ENCODE measurements around the gene TMEM38B.

TMEM38B gene

DNA sequence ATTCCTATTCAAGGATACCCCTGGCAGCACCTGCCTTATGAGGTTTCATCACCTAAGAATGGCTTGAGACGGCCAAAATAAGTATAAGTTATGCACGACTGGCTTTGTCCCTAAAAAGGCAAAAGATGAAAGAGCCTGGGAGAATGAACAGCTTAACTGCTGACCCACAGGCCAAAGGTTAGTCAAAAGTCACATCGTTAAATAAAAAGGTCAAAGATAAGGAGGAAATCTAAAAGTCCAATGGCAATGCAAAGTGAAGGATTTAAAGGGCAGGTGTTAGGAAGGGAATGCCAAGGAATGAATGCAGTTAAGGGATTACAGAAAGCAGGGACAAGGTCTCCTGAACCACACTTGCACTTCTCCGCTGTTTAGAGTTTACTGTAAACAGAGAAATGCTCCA lies 26.5 kb upstream of the TMEM38B start:
- TF ChIP-seq TOX (CRISPR knock-in tag; IDR thresholded peaks at IDR 0.05; ENCODE audit: borderline replicate concordance) = no peak
- no peak for ATAC-seq

- TF ChIP-seq POU6F1 (CRISPR knock-in tag; IDR thresholded peaks at IDR 0.05; ENCODE audit: borderline replicate concordance, low read depth) = no peak
- no peak for TF ChIP-seq ZFP3 (CRISPR knock-in tag; IDR thresholded peaks at IDR 0.05)
- TF ChIP-seq ESRRG (CRISPR knock-in tag; IDR thresholded peaks at IDR 0.05) = no peak
- TF ChIP-seq OSR1 (CRISPR knock-in tag; IDR thresholded peaks at IDR 0.05) = no peak
- TF ChIP-seq TSHZ2 (CRISPR knock-in tag; IDR thresholded peaks at IDR 0.05) = no peak
- no peak for TF ChIP-seq PPARA (CRISPR knock-in tag; IDR thresholded peaks at IDR 0.05; ENCODE audit: borderline replicate concordance)
- no peak for TF ChIP-seq RARB (CRISPR knock-in tag; IDR thresholded peaks at IDR 0.05)
- no peak for TF ChIP-seq ZNF70 (CRISPR knock-in tag; IDR thresholded peaks at IDR 0.05)
- no peak for TF ChIP-seq ISL1 (CRISPR knock-in tag; IDR thresholded peaks at IDR 0.05)
- TF ChIP-seq ZNF565 (CRISPR knock-in tag; conservative IDR thresholded peaks at IDR 0.05; ENCODE audit: low read depth) = no peak
- TF ChIP-seq SNAI2 (CRISPR knock-in tag; IDR thresholded peaks at IDR 0.05) = no peak
- no peak for TF ChIP-seq BACH2 (CRISPR knock-in tag; IDR thresholded peaks at IDR 0.05; ENCODE audit: borderline replicate concordance)
- TF ChIP-seq GLIS3 (CRISPR knock-in tag; IDR thresholded peaks at IDR 0.05) = no peak
- no peak for TF ChIP-seq ARNTL (CRISPR knock-in tag; IDR thresholded peaks at IDR 0.05; ENCODE audit: borderline replicate concordance, low read depth)
- no peak for TF ChIP-seq ZC3H10 (CRISPR knock-in tag; IDR thresholded peaks at IDR 0.05)
- no peak for TF ChIP-seq CSDC2 (CRISPR knock-in tag; IDR thresholded peaks at IDR 0.05)
- TF ChIP-seq ZFP30 (CRISPR knock-in tag; IDR thresholded peaks at IDR 0.05) = no peak
- ATAC-seq = no peak
Observed at GRCh38 chr9:105670315-105670714, 24.0 kb upstream of the TMEM38B start.

DNA sequence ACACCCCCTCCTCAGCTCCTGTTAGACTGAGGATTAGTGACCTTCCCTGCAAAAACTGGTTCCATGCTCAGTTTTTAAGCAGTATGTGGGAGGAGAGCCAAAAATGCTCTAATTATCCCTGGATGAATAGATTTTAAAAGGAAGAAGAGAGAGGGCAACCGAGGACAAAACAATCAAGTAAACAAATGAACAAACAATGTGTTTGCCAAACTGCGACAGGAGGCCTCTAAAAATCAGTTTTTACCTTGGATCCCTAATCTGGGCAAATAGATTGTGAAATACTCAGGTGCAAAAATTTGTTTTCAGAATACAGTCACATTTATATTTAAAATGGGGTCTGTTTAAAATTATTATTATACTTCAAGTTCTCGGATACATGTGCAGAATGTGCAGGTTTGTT lies 23.6 kb upstream of the TMEM38B start:
- TF ChIP-seq BACH2 (CRISPR knock-in tag; IDR thresholded peaks at IDR 0.05; ENCODE audit: borderline replicate concordance) (no peak), ZNF70 (CRISPR knock-in tag; IDR thresholded peaks at IDR 0.05) (no peak), TOX (CRISPR knock-in tag; IDR thresholded peaks at IDR 0.05; ENCODE audit: borderline replicate concordance) (no peak), ZFP30 (CRISPR knock-in tag; IDR thresholded peaks at IDR 0.05) (no peak), OSR1 (CRISPR knock-in tag; IDR thresholded peaks at IDR 0.05) (no peak), ISL1 (CRISPR knock-in tag; IDR thresholded peaks at IDR 0.05) (no peak), ZFP3 (CRISPR knock-in tag; IDR thresholded peaks at IDR 0.05) (no peak), ZNF565 (CRISPR knock-in tag; conservative IDR thresholded peaks at IDR 0.05; ENCODE audit: low read depth) (no peak), POU6F1 (CRISPR knock-in tag; IDR thresholded peaks at IDR 0.05; ENCODE audit: borderline replicate concordance, low read depth) (no peak), ZC3H10 (CRISPR knock-in tag; IDR thresholded peaks at IDR 0.05) (no peak), SNAI2 (CRISPR knock-in tag; IDR thresholded peaks at IDR 0.05) (no peak), RARB (CRISPR knock-in tag; IDR thresholded peaks at IDR 0.05) (no peak)
- TF ChIP-seq, protein P1, sequence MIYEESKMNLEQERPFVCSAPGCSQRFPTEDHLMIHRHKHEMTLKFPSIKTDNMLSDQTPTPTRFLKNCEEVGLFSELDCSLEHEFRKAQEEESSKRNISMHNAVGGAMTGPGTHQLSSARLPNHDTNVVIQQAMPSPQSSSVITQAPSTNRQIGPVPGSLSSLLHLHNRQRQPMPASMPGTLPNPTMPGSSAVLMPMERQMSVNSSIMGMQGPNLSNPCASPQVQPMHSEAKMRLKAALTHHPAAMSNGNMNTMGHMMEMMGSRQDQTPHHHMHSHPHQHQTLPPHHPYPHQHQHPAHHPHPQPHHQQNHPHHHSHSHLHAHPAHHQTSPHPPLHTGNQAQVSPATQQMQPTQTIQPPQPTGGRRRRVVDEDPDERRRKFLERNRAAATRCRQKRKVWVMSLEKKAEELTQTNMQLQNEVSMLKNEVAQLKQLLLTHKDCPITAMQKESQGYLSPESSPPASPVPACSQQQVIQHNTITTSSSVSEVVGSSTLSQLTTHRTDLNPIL (CRISPR knock-in tag; IDR thresholded peaks at IDR 0.05; ENCODE audit: low read depth) = no peak
- TF ChIP-seq, protein P2, sequence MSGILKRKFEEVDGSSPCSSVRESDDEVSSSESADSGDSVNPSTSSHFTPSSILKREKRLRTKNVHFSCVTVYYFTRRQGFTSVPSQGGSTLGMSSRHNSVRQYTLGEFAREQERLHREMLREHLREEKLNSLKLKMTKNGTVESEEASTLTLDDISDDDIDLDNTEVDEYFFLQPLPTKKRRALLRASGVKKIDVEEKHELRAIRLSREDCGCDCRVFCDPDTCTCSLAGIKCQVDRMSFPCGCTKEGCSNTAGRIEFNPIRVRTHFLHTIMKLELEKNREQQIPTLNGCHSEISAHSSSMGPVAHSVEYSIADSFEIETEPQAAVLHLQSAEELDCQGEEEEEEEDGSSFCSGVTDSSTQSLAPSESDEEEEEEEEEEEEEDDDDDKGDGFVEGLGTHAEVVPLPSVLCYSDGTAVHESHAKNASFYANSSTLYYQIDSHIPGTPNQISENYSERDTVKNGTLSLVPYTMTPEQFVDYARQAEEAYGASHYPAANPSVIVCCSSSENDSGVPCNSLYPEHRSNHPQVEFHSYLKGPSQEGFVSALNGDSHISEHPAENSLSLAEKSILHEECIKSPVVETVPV (CRISPR knock-in tag; IDR thresholded peaks at IDR 0.05) = no peak
- ATAC-seq = no peak
